Activated CD4-positive, alpha-beta T cell treated with anti-CD3 and anti-CD28 coated beads, Interleukin-2, Interleukin-6, amounts not matched to agents 100 ng/mL and 50 ng/mL, durations not matched to agents 16 hours and 8 hours (primary cell): ENCODE measurements around the gene HEY2.
"Not testable (repeated sequence)": the region's sequence is repeated elsewhere in the genome, so short reads cannot be mapped to it uniquely, and the experiment has no call there.

Experiments used
- DNase-seq: peaks from one replicate; pipeline ENCODE4 v3.0.0-alpha.2; 2020

The HEY2 gene

DNA sequence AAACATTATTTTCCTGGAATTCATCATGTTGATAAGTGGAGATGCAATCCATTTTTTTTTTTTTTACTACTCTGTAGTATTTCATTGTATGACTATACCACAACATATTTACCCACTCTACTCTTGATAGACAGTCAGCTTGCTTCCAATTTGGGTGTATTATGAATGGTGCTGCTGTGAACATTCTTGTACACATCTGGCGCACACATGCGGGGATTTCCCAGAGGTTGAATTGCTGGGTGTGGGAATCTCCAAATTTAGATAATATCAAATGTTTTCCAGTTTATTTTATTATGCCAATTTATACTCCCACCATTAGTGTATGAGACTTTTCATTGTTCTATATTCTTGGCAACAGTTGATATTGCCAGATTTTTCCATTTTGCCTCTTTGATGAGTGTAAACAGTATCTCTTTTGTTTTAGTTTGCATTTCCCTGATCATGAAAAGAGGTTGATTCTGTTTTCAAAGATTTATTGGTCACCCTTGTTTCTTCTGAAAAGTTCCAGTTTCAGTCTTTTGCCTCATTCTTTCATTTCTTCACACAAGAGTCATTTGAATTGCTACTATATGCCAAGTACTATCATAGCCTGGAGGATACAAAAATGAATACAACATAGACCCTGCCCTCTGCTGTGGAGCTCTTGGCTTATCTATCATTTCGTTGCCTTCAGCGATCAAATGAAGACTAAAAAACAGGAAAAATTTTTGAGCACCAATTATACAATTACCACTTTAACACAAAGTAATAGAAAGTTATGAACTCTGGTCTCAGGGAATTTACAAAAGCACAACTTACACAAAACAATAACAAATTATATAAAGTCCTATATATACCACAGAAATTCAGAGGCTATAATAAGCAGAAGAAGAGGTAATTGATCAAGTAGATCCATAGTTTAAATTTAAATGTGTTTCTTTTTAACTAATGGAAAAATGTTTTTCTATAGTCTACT lies 24.2 kb downstream of the HEY2 start:
- DNase-seq: no peak

DNA sequence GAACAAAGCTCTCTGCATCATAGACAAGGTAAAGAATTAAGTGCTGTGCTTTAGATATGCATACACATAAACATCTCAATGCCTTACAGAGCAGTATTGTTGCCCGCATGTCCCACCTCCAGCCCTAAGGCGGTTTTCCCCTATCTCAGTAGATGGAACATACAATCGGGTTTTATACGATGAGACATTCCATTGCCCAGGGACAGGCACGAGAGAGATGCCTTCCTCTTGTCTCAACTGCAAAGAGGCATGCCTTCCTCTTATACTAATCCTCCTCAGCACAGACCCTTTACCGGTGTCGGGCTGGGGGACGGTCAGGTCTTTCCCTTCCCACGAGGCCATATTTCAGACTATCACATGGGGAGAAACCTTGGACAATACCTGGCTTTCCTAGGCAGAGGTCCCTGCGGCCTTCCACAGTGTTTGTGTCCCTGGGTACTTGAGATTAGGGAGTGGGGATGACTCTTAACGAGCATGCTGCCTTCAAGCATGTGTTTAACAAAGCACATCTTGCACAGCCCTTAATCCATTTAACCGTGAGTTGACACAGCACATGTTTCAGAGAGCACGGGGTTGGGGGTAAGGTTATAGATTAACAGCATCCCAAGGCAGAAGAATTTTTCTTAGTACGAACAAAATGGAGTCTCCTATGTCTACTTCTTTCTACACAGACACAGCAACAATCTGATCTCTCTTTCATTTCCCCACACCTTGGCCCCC lies 26.8 kb downstream of the HEY2 start:
- DNase-seq: not testable (repeated sequence)

- DNase-seq: peak; percentile 93
Measured at GRCh38 chr6:125779924-125780539, 30.6 kb downstream of the HEY2 start.

DNA sequence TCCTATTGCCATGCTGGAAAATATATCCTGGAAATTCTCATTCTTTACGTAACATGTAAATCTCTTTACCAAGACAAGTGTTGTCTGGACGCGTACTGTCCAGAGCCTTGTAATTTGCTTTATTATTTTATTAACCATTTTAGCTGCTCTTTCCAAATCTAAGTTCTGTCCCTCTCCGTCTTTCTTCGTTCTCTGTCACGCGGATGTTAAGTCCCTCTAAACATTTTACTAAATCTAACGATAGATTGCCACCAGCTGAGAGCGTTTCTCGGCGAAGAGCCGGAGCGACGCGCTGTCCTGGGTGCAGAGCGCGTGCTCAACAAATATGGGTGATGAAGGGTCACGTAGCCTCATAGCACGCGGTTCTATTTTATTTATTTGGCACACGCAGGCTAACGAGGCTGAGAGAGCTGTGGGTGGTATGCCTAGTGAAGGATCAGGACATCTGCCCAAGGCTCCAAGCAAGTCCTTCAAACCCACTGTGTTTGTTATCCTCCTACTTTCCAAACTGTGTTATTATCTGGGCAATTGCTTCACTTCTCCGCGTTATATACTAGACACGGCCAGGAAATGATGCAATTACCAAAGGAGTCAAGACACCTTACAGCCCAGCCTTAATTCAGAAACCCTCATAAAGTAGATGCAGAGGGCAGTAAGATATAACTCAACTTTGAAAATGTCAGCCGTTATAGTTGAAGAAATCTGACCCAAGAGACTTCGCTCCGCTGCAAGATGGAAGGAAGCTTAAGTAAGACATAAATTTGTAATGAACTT lies 31.3 kb downstream of the HEY2 start:
- peak; percentile 82 for DNase-seq

GRCh38 chr6:125781314-125781868 lies 32.0 kb downstream of the HEY2 start:
- no peak for DNase-seq

DNA sequence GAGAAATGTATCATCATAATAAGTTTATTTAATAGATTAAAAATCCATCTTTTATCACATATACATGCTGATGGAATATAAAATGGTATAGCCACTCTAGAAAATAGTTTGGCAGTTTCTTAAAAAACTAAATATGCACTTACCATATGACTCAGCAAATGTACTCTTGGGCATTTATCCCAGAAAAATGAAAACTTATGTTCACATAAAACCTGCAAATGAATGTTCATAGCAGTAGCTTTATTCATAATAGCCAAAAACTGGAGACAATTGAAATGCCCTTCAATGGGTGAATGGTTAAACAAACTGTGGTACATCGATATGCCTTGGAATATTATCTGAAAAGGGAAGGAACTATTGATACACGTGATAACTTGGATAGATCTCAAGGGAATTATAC lies 34.9 kb downstream of the HEY2 start:
- DNase-seq: no peak

- DNase-seq: no peak
Measured at GRCh38 chr6:125787791-125788190, 38.4 kb downstream of the HEY2 start.

- no peak for DNase-seq
Measured at GRCh38 chr6:125789167-125789566, 39.7 kb downstream of the HEY2 start.

- DNase-seq: peak; percentile 59
Measured at GRCh38 chr6:125789576-125790357, 40.3 kb downstream of the HEY2 start.

DNA sequence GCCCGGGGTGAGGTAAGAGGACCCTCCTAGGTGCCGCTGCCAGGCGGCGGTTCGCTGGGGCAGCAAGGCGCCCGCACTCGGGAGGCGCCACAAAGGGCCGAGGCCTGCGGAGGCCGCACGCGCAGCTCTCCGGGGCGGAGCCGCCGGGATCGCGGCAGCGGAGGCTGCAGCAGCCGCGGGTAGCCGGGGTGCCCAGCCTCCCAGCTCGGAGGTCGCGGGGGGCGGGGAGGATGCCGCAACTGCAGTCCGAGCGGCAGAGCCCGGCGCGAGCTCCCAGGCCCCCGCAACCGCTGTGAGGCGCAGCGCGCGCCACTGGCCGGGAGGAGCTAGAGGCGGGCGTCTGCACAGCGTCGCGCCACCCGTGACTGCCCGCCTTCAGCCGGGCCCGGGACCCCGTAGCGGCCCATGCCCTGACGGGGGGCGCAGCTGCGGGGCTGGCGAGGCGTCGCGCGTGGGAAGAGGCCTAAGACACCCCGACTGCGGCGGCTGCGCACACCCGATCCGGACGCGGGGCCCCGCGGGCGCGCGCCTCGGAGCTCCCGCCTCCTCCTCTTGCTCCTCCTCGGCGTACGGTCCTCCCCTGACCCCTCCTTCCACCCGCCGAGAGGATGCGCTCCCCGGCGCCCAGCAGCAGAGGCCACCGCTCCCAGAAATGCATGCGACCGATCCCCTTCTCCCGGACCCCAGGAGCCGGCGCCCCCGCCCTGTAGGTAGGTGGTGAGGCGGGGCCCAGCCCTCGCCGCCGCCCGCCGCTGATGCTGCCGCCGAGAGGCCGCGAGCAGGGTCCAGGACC lies 41.1 kb downstream of the HEY2 start, which contains the start of gene NCOA7:
Gene NCOA7, plus strand, starts transcription at position 603 of the 793 bp plus-strand sequence. CDS start 24,395 bp downstream, outside the sequence.
- peak; percentile 88 for DNase-seq

DNA sequence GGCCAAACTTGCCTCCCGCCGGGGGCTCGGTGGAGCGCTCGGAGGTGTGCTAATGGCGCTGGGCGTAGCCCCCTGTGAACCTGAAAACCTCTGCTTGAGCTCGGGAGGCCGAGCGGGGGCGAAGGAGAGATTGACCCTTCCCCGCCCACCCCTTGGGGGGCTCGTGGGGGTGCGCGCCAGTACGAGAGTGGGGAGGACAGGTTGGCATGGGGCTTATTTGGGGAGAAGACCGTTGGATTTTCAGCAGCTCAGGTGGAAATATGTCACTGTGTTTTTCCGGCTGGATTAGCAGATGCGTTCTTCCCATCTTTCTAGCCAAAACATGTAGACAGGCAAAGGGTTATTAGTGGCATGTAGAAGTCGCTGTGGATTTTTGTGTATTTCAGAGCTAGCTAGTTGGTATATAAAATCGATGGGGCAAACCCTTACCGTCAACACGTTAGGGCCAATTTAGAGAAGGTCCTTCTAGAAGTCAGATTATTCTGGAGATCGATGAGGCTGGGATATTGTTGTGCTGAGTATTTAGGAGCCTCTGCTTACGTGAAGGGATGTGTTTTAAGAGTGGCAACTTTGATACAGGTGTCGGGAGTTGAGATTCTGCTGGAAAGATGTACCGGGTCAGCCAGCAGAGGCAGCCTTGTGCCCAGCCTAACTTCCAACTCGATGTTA lies 41.9 kb downstream of the HEY2 start:
- DNase-seq: peak; percentile 67

DNA sequence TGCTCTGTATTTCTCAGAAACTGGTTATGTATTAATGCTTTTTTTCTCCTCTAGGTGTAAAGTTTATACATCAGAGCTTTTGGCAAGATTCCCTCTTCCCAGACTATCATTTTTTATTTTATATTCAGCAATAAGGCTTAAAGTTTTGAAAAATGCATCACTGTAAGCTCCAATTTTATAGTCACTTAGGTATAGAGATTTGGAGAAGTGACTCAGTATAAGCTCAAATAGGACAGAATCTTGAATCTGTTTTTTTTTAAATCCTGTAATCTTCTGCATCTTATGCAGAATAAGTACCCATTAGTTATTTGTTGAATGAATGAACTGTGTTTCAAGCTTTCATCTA lies 42.4 kb downstream of the HEY2 start:
- no peak for DNase-seq

DNA sequence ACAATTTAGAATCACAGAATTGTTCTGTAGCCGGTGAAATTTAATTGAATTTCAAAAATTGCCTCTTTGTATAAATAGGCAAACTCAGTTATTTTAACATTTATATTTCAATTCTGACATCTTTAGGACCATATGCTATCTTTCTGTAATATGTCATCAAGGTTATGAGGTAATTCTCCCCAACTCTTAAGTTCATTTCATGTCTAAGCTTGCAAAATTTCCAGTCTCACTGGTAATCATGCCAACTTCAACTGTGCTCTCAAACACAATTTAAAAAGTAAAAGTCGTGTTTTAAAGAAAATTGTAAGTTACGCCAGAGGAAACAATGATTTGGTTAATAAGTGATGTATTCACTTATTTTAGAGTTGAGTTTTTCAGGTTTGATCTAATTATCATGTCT lies 42.7 kb downstream of the HEY2 start:
- no peak for DNase-seq

DNA sequence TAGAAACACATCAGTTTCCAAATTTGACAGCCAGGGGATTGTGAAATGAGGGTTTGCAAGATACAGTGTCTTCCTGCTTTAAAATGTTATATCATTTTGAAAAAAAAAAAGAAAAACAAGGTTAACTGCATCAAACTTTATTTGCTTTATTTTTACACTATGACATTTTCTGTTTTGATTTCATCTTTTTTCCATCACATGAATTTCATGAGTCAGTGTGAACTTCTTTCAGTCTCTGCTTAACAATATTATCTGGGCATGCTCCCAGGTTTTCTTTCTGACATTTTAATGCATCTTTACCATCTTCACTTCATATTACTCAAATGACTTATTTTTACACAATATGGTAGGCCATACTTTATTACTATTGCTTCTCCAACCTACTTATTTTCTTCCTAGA lies 43.2 kb downstream of the HEY2 start:
- no peak for DNase-seq

DNA sequence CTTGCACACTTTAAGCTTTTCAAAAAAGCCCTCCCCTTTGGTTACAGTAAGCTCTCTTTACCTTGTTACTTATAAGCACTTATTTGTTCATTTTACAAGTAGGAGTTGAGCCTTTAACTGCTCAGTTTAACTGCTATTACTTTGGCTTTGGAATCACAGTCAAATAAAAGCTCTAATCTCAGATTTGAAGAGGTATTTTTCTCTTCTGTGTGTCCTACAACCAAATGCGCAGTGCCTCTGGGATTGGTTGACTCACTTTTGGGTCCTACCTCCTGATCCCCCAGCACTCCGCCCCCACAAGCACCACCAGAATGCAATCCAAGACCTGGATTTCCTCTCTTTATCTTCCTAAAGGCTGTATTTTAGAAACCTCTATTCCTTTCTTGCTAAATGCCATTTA lies 43.8 kb downstream of the HEY2 start:
- no peak for DNase-seq

- DNase-seq: peak; percentile 49
Measured at GRCh38 chr6:125793863-125794262, 44.4 kb downstream of the HEY2 start.

GRCh38 chr6:125794342-125795137 lies 45.1 kb downstream of the HEY2 start:
- DNase-seq: no peak

- DNase-seq: no peak
Measured at GRCh38 chr6:125795301-125795700, 45.9 kb downstream of the HEY2 start.
